GM12891 (cell line): ENCODE results near the gene PRM1.

Experiments used
- DNase-seq: peaks from one replicate; pipeline ENCODE4 v3.0.0; 2011; ENCODE audit warnings: low spot score; ENCODE audit not compliant: insufficient read length
- FAIRE-seq: peaks from 2 replicates; lab custom pipeline; 2011; peaks lifted over from hg19 to GRCh38; lab: Jason Lieb, UNC
- PAX5 ChIP-seq: IDR thresholded peaks from 2 replicates; pipeline ENCODE4 v1.6.1; 2011; ENCODE audit warnings: low read length, moderate library complexity, mild to moderate bottlenecking; ENCODE audit not compliant: insufficient read depth, severe bottlenecking
- POLR2A ChIP-seq: IDR thresholded peaks from 2 replicates; pipeline ENCODE4 v1.6.1; 2011; ENCODE audit warnings: low read depth, low read length, control low read depth
- POLR2AphosphoS5 ChIP-seq: IDR thresholded peaks from 2 replicates; pipeline ENCODE4 v1.6.1; 2011; ENCODE audit warnings: low read depth, low read length, control low read depth
- POU2F2 ChIP-seq: IDR thresholded peaks from 2 replicates; pipeline ENCODE4 v1.6.1; 2011; ENCODE audit warnings: low read depth, mild to moderate bottlenecking, control low read depth, low read length, moderate library complexity
- SPI1 ChIP-seq: IDR thresholded peaks from 2 replicates; pipeline ENCODE4 v1.6.1; 2011; ENCODE audit warnings: low read depth, low read length, control low read depth
- TAF1 ChIP-seq: IDR thresholded peaks from 2 replicates; pipeline ENCODE4 v1.6.1; 2011; ENCODE audit warnings: low read depth, low read length, control low read depth

Gene PRM1

GRCh38 chr16:11283820-11284248 is 2.7 kb upstream of the PRM1 start:
- no peak for FAIRE-seq
- no peak for DNase-seq
- TF ChIP-seq POLR2AphosphoS5: no peak
- no peak for TF ChIP-seq SPI1
- TF ChIP-seq TAF1: no peak
- no peak for TF ChIP-seq POLR2A
- no peak for TF ChIP-seq POU2F2
- no peak for TF ChIP-seq PAX5

- DNase-seq: no peak
- TF ChIP-seq POLR2AphosphoS5: no peak
- no peak for TF ChIP-seq POU2F2
- TF ChIP-seq PAX5: no peak
- TF ChIP-seq SPI1: peak; percentile 66
- FAIRE-seq: no peak
These were observed 2.2 kb downstream of the PRM1 start for GRCh38 chr16:11278681-11279628.

GRCh38 chr16:11277607-11278337 is 3.4 kb downstream of the PRM1 start:
- no peak for TF ChIP-seq TAF1
- TF ChIP-seq POU2F2: no peak
- FAIRE-seq: no peak
- DNase-seq: no peak

- TF ChIP-seq POU2F2 (no peak), POLR2AphosphoS5 (no peak), POLR2A (no peak), PAX5 (no peak), SPI1 (no peak), TAF1 (no peak)
- DNase-seq (no peak), FAIRE-seq (no peak)
These were observed 4.1 kb downstream of the PRM1 start for GRCh38 chr16:11276896-11277593.

- FAIRE-seq (no peak), DNase-seq (no peak)
- TF ChIP-seq TAF1 (no peak), PAX5 (no peak), SPI1 (no peak), POLR2AphosphoS5 (no peak), POU2F2 (no peak), POLR2A (no peak)
These were observed 4.8 kb downstream of the PRM1 start, which contains the start of gene PRM2 for GRCh38 chr16:11276143-11276895. Gene PRM2 (minus strand): TSS chr16:11276480. CDS start chr16:11276370, 110 bp downstream.

GRCh38 chr16:11274964-11275363 is 6.2 kb downstream of the PRM1 start:
- no peak for DNase-seq
- FAIRE-seq: no peak
- TF ChIP-seq POLR2AphosphoS5: no peak
- no peak for TF ChIP-seq TAF1
- no peak for TF ChIP-seq POU2F2
- no peak for TF ChIP-seq PAX5
- TF ChIP-seq POLR2A: no peak
- TF ChIP-seq SPI1: no peak

- TF ChIP-seq POLR2AphosphoS5 (no peak), TAF1 (no peak), SPI1 (no peak), POLR2A (no peak), PAX5 (no peak), POU2F2 (no peak)
- DNase-seq (no peak), FAIRE-seq (no peak)
These were observed 7.3 kb downstream of the PRM1 start for GRCh38 chr16:11273721-11274324.

- TF ChIP-seq TAF1: no peak
- DNase-seq (no peak), FAIRE-seq (no peak)
These were observed 8.0 kb downstream of the PRM1 start, which contains the start of gene PRM3 for GRCh38 chr16:11272921-11273720. Gene PRM3 (minus strand): TSS chr16:11273629. CDS start chr16:11273595, 34 bp downstream.

GRCh38 chr16:11272484-11272883 is 8.6 kb downstream of the PRM1 start:
- TF ChIP-seq PAX5: no peak
- no peak for TF ChIP-seq POLR2A
- no peak for TF ChIP-seq POLR2AphosphoS5
- TF ChIP-seq TAF1: no peak
- no peak for TF ChIP-seq POU2F2
- TF ChIP-seq SPI1: no peak
- no peak for FAIRE-seq
- no peak for DNase-seq
